Activated CD8-positive, alpha-beta T cell treated with anti-CD3 and anti-CD28 coated beads for 36 hours (primary cell): ENCODE results near the gene LMAN2. TPM values are rescaled to one million over a fixed set of nuclear protein-coding genes. Genes with fewer than 3 reads are reported as not detected.
A peak's percentile ranks its signal among the peaks of the same experiment; 100 is the strongest.

Source experiments
- ATAC-seq: fragments of 200-7000 bp; cut with Tn5 transposase; one replicate; pipeline ENCODE4 v1.10.0; 2021; ENCODE audit warnings: mild to moderate bottlenecking, moderate library complexity
- CTCF ChIA-PET: fragments of 350-600 bp; sonication (Branson Sonifier 250); formaldehyde crosslinking; loops from one replicate; lab custom pipeline; 2021; ENCODE audit warnings: antibody characterized with exemption; lab: Charles Lee
- POLR2A ChIA-PET: fragments of 350-600 bp; sonication (Branson Sonifier 250); formaldehyde crosslinking; loops from one replicate; lab custom pipeline; 2021; ENCODE audit warnings: antibody characterized with exemption; lab: Charles Lee
- DNase-seq: peaks from one replicate; pipeline ENCODE4 v3.0.0-alpha.2; 2020
- H3K27ac Mint-ChIP-seq: one replicate; pipeline ENCODE4 v1.8.0; 2021; ENCODE audit warnings: mild to moderate bottlenecking, mixed read lengths
- H3K27me3 Mint-ChIP-seq: one replicate; pipeline ENCODE4 v1.8.0; 2021; ENCODE audit warnings: mixed read lengths
- H3K36me3 Mint-ChIP-seq: one replicate; pipeline ENCODE4 v1.8.0; 2021; ENCODE audit warnings: low read depth, mixed read lengths
- H3K4me1 Mint-ChIP-seq: one replicate; pipeline ENCODE4 v1.8.0; 2021; ENCODE audit warnings: low read depth, mixed read lengths
- H3K4me3 Mint-ChIP-seq: one replicate; pipeline ENCODE4 v1.8.0; 2021; ENCODE audit warnings: mild to moderate bottlenecking, moderate library complexity, mixed read lengths
- H3K9me3 Mint-ChIP-seq: one replicate; pipeline ENCODE4 v1.8.0; 2021; ENCODE audit warnings: mixed read lengths
- intact Hi-C: fragments of 100-400 bp; cut with micrococcal nuclease; formaldehyde crosslinking; loops from one replicate; pipeline ENCODE4 v1.10.0; 2022
- total RNA-seq, 2 experiments: library from RNA; stranded (reverse); gene quantifications; one replicate each; pipeline ENCODE4 v1.2.3, GENCODE V29; 2021
- TF ChIP-seq, protein P1 (sequence below): fragments of 200-600 bp; IDR thresholded peaks from one replicate; pipeline ENCODE4 v1.8.0; 2022; ENCODE audit warnings: antibody characterized with exemption, mild to moderate bottlenecking

Gene LMAN2
- total RNA-seq, 2 experiments from 2014 or later: 79.9 to 87.5 TPM

DNA sequence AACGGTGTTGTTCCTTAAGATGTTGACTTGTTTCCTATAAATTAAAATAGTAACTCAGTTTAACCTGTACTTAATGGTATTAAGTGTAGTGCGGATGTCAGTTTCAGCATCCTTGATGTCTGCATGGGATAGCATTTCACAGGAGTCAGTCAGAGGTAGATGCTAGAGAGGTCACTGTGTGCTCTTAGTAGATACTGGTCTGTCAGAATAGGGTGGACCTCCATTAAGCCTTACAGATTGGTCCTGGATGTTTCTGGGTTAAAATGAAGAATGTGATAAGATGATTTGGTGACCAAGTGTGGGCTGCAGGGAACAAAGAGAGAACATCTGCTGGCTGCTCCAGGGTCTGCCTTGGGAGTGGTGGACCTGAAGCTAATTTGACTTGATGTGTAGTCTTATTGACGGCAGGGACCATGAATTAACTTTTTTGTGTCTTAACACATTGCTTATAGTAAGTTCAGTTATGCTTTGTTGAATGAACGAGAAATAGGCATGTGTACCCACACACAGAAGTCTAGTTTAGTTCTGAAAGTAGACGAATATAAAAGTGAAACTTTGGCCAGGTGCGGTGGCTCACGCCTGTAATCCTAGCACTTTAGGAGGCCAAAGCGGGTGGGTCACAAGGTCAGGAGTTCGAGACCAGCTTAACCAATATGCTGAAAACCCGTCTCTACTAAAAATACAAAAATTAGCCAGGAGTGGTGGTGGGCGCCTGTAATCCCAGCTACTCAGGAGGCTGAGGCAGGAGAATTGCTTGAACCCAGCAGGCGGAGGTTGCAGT is 60.5 kb downstream of the LMAN2 start:
- Mint-ChIP-seq H3K4me1 (peaks cover 11% of the 10 kb centered on the region), H3K9me3 (no peaks in the 10 kb centered on the region), H3K27ac (peak overlapping the region; percentile 32), H3K36me3 (peaks cover 46% of the 10 kb centered on the region), H3K4me3 (no peak overlapping the region), H3K27me3 (no peaks in the 10 kb centered on the region)
- intact Hi-C loops: no loop called here
- ATAC-seq (no peak), DNase-seq (no peak)
- TF ChIP-seq, protein P1, sequence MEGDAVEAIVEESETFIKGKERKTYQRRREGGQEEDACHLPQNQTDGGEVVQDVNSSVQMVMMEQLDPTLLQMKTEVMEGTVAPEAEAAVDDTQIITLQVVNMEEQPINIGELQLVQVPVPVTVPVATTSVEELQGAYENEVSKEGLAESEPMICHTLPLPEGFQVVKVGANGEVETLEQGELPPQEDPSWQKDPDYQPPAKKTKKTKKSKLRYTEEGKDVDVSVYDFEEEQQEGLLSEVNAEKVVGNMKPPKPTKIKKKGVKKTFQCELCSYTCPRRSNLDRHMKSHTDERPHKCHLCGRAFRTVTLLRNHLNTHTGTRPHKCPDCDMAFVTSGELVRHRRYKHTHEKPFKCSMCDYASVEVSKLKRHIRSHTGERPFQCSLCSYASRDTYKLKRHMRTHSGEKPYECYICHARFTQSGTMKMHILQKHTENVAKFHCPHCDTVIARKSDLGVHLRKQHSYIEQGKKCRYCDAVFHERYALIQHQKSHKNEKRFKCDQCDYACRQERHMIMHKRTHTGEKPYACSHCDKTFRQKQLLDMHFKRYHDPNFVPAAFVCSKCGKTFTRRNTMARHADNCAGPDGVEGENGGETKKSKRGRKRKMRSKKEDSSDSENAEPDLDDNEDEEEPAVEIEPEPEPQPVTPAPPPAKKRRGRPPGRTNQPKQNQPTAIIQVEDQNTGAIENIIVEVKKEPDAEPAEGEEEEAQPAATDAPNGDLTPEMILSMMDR: no peak
- ChIA-PET CTCF (no interaction called here), POLR2A (no interaction called here)

DNA sequence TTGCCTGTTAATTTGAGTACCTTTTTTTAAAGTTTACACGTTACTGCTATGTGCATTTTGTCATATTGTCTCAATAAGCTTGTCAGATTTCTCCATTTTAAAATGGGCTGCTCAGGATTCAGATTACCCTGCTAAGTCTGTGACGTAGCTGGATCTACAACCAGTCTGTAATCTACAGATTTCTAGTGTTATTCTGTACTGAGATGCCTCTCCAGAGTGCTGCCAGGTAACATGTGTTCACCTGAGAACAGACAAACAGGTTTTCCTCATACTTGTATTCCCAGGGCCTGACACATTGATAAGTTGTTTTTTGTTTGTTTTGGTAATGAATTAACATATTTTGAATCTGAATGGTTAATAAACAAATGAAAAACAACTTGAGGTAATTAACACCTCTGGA is 63.3 kb downstream of the LMAN2 start:
- DNase-seq: no peak
- Mint-ChIP-seq H3K4me1 (no peaks in the 10 kb centered on the region), H3K4me3 (no peak overlapping the region), H3K9me3 (no peaks in the 10 kb centered on the region), H3K27me3 (no peaks in the 10 kb centered on the region), H3K36me3 (peaks cover 32% of the 10 kb centered on the region), H3K27ac (no peak overlapping the region)
- TF ChIP-seq, protein P1: no peak
- ATAC-seq: no peak
- ChIA-PET POLR2A (no interaction called here), CTCF (interaction anchor here (1.1 kb wide), 1 partner anchor 18 kb away, joined by 4 read pairs; no protein-coding TSS in a partner anchor)
- intact Hi-C loops: no loop called here

Other genes starting within 250 kb of the LMAN2 start
- 10 to 100 TPM; 60.1 to 64.8 TPM for gene NSD1, start 217.9 kb downstream of the LMAN2 start, total RNA-seq
- gene RAB24, start 47.9 kb downstream of the LMAN2 start, total RNA-seq: 10 to 100 TPM; 26.6 TPM
- 100 to 1,000 TPM; 222 to 233 TPM for gene PRELID1, start 47.9 kb downstream of the LMAN2 start, total RNA-seq
- gene MXD3, start 39.8 kb downstream of the LMAN2 start, total RNA-seq: 10 to 100 TPM; 19.3 to 25.1 TPM
- gene RGS14, start 6.3 kb upstream of the LMAN2 start, total RNA-seq: 10 to 100 TPM; 50.4 to 52.5 TPM
- gene SLC34A1, start 32.8 kb upstream of the LMAN2 start, total RNA-seq: under 1 TPM; 0.29 to 0.43 TPM
- gene PFN3, start 49.0 kb upstream of the LMAN2 start, total RNA-seq: not detected
- 1 to 10 TPM; 7.9 TPM for gene F12, start 57.9 kb upstream of the LMAN2 start, total RNA-seq
- 100 to 1,000 TPM; 133 to 137 TPM for gene GRK6, start 75.0 kb upstream of the LMAN2 start, total RNA-seq
- 10 to 100 TPM; 32.6 to 36.4 TPM for gene PRR7, start 95.1 kb upstream of the LMAN2 start, total RNA-seq
- 100 to 1,000 TPM; 101 to 105 TPM for gene DBN1, start 122.0 kb upstream of the LMAN2 start, total RNA-seq
- 10 to 100 TPM; 68.4 to 73.0 TPM for gene PDLIM7, start 145.9 kb upstream of the LMAN2 start, total RNA-seq
- gene DOK3, start 158.2 kb upstream of the LMAN2 start, total RNA-seq: 1 to 10 TPM; 7.4 to 8.0 TPM
- gene DDX41, start 165.3 kb upstream of the LMAN2 start, total RNA-seq: 100 to 1,000 TPM; 226 to 228 TPM
- 10 to 100 TPM; 71.4 to 76.7 TPM for gene FAM193B, start 202.9 kb upstream of the LMAN2 start, total RNA-seq
- gene TMED9, start 240.5 kb upstream of the LMAN2 start, total RNA-seq: 100 to 1,000 TPM; 118 to 120 TPM
- 10 to 100 TPM; 19.3 to 21.9 TPM for gene B4GALT7, start 248.5 kb upstream of the LMAN2 start, total RNA-seq